ENCODE data around the gene BAG5. TPM values are rescaled to one million over a fixed set of nuclear protein-coding genes. Genes with fewer than 3 reads are reported as not detected.

Gene BAG5
- total and polyA plus RNA-seq, 2 of the 8 experiments (the other 6 are each of a cell fraction or from before 2014, with no cell fraction given) = 7.4 to 29.5 TPM

- Histone ChIP-seq H2BK5ac (ENCODE audit: low read depth, low read length) (no peak overlapping the region), H2AFZ (ENCODE audit: low read length) (no peak overlapping the region), H2BK12ac (ENCODE audit: low read depth, low read length) (no peak overlapping the region), H3K14ac (ENCODE audit: insufficient read length) (no peak overlapping the region), H3K18ac (ENCODE audit: extremely low read depth, low read length) (no peak overlapping the region), H4K8ac (ENCODE audit: extremely low read depth, insufficient read depth, low read length) (no peak overlapping the region), H3K27me3 (replicated peaks in 1 of 4; ENCODE audit: control insufficient read depth in 3 of 4, extremely low read depth in 1 of 4, insufficient read depth in 3 of 4, low read length in 3 of 4) (no peaks in the 10 kb centered on the region), H2BK20ac (ENCODE audit: low read length) (no peak overlapping the region), H3K9me3 (ENCODE audit: insufficient read depth in 2 of 2, low read depth in 1 of 2, low read length in 1 of 2) (no peaks in the 10 kb centered on the region), H3K23me2 (ENCODE audit: low read depth, low read length) (peaks cover 12% of the 10 kb centered on the region; the same call in 1 of the 2 replicates), H3K9ac (replicated peaks in 1 of 4; ENCODE audit: extremely low read depth in 1 of 4, low read depth in 3 of 4, low read length in 3 of 4) (peak overlapping the region in 1 of 4 experiments; percentile 81; a peak in 2 of 7 replicates), H3K4me1 (replicated peaks in 1 of 4; ENCODE audit: control insufficient read depth in 3 of 4, insufficient read depth in 4 of 4, low read length in 3 of 4) (peaks cover 0 to 4% (median under 1%) of the 10 kb centered on the region in 4 experiments; a peak in 2 of 7 replicates), H3K56ac (replicated peaks; ENCODE audit: insufficient read length, low read depth, low read length) (no peak overlapping the region), H3K79me2 (ENCODE audit: control insufficient read depth in 1 of 2, insufficient read depth in 2 of 2, low read length in 2 of 2) (peaks cover 12 to 75% of the 10 kb centered on the region in 2 experiments), H4K91ac (replicated peaks; ENCODE audit: insufficient read length, low read length) (no peak overlapping the region), H3K4me2 (ENCODE audit: insufficient read depth in 1 of 2, low read depth in 2 of 2, low read length in 2 of 2) (peak overlapping the region; percentile 80 to 87; a peak in 2 of 4 replicates), H3K4ac (replicated peaks; ENCODE audit: insufficient read length, low read depth, low read length) (no peak overlapping the region), H2AK5ac (ENCODE audit: low read depth, low read length) (no peak overlapping the region), H3K27ac (ENCODE audit: low read depth, low read length) (no peak overlapping the region), H3K36me3 (ENCODE audit: control insufficient read depth in 2 of 4, insufficient read depth in 4 of 4, low read length in 3 of 4) (peaks cover 0 to 21% (median 12%) of the 10 kb centered on the region in 4 experiments; a peak in 7 of 8 replicates), H3K4me3 (ENCODE audit: extremely low read depth in 1 of 4, insufficient read depth in 2 of 4, low read depth in 3 of 4, low read length in 4 of 4) (peak overlapping the region in 2 of 4 experiments; percentile 82 to 97; a peak in 4 of 8 replicates), H4K20me1 (replicated peaks in 1 of 2; ENCODE audit: control insufficient read depth in 1 of 2, insufficient read depth in 2 of 2, low read length in 2 of 2) (peaks cover 8 to 10% of the 10 kb centered on the region in 2 experiments), H3K23ac (ENCODE audit: insufficient read length) (no peak overlapping the region), H3K79me1 (ENCODE audit: low read depth, low read length) (peaks cover 9% of the 10 kb centered on the region; the same call in 1 of the 2 replicates), H2BK120ac (replicated peaks; ENCODE audit: low read depth, low read length) (no peak overlapping the region), H4K5ac (ENCODE audit: insufficient read length, low read depth, low read length) (no peak overlapping the region), H2BK15ac (ENCODE audit: low read length) (no peak overlapping the region)
- DNase-seq (ENCODE audit: low read depth in 1 of 2, low spot score in 2 of 2) (no peak), FAIRE-seq (no peak)
- ChIA-PET CTCF (ENCODE audit: partially characterized antibody) (interaction anchor here (0.8 to 2.6 kb wide), 9 partner anchors 8 to 259 kb away, joined by 3 to 14 read pairs (median 5); no protein-coding TSS in a partner anchor), POLR2A (ENCODE audit: partially characterized antibody) (interaction anchor here (1.0 to 2.7 kb wide), 7 partner anchors 11 to 227 kb away, joined by 3 to 40 read pairs (median 4); partner anchors contain the start of genes CKB, EIF5 and TRMT61A)
- WGBS, 2 experiments (ENCODE audit: extremely low coverage in 1 of 2, insufficient coverage in 1 of 2, insufficient read length in 1 of 2, insufficient replicate concordance in 2 of 2, low coverage in 1 of 2, low lambda C conversion rate in 2 of 2, missing lambda C conversion rate in 1 of 2) = 90% methylated on average over 8 of the region's 8 CpGs; no CpG with 5 or more reads in 1 of the 2 experiments
- TF ChIP-seq GTF2F1 (IDR thresholded peaks at IDR 0.05; ENCODE audit: borderline replicate concordance, low read depth, low read length) (no peak), KDM1A (IDR thresholded peaks at IDR 0.05; ENCODE audit: borderline replicate concordance, low read length) (no peak), EGR1 (IDR thresholded peaks at IDR 0.05; ENCODE audit: borderline replicate concordance, low read depth, low read length) (no peak), GABPA (IDR thresholded peaks at IDR 0.05; ENCODE audit: borderline replicate concordance, insufficient read depth, low read length) (no peak), TBP (IDR thresholded peaks at IDR 0.05; ENCODE audit: low read depth, low read length) (no peak), SRF (IDR thresholded peaks at IDR 0.05; ENCODE audit: low read depth, low read length) (no peak), EP300 (IDR thresholded peaks at IDR 0.05; ENCODE audit: borderline replicate concordance in 1 of 2, low read depth in 2 of 2, low read length in 2 of 2) (no peak), ASH2L (IDR thresholded peaks at IDR 0.05; ENCODE audit: low read length) (no peak), RXRA (IDR thresholded peaks at IDR 0.05; ENCODE audit: insufficient read depth, low read depth, low read length) (no peak), YY1 (IDR thresholded peaks at IDR 0.05; ENCODE audit: low read depth, low read length) (no peak), SIX5 (IDR thresholded peaks at IDR 0.05; ENCODE audit: low read depth, low read length) (no peak), BRCA1 (IDR thresholded peaks at IDR 0.05; ENCODE audit: low read depth, low read length) (no peak), NANOG (IDR thresholded peaks at IDR 0.05; ENCODE audit: insufficient read depth, low read depth, low read length, poor library complexity, severe bottlenecking) (no peak), MAFK (IDR thresholded peaks at IDR 0.05; ENCODE audit: low read depth, low read length) (no peak)
These were observed 1.8 kb downstream of the BAG5 start for GRCh38 chr14:103560691-103561090.

All from H1 (cell line).